Mesendoderm (in vitro differentiated cells): ENCODE results near the gene RAPGEF5.

Source experiments
- DNase-seq: peaks from one replicate; pipeline ENCODE4 v3.0.0; 2013
- H2AK5ac ChIP-seq: 2 replicates; pipeline ENCODE4 v1.6.1; 2013; ENCODE audit warnings: low read length, inconsistent platforms
- H2BK120ac ChIP-seq: 2 replicates; pipeline ENCODE4 v1.6.1; 2013; ENCODE audit warnings: low read depth, mild to moderate bottlenecking, low read length, moderate library complexity, mixed read lengths
- H2BK15ac ChIP-seq: replicated peaks from 2 replicates; pipeline ENCODE4 v1.6.1; 2013; ENCODE audit warnings: low read depth, mild to moderate bottlenecking, moderate library complexity
- H2BK5ac ChIP-seq: 2 replicates; pipeline ENCODE4 v1.6.1; 2013; ENCODE audit warnings: low read length, inconsistent platforms
- H3K18ac ChIP-seq: 2 replicates; pipeline ENCODE4 v1.6.1; 2013; ENCODE audit warnings: mild to moderate bottlenecking, low read length, mixed read lengths
- H3K23ac ChIP-seq: one replicate; pipeline ENCODE4 v1.6.1; 2013; ENCODE audit warnings: low read length
- H3K27ac ChIP-seq: 2 replicates; pipeline ENCODE4 v1.5.1; 2013; ENCODE audit warnings: low read depth, mild to moderate bottlenecking, inconsistent platforms, low read length, moderate library complexity
- H3K27me3 ChIP-seq: 2 replicates; pipeline ENCODE4 v1.6.1; 2013; ENCODE audit warnings: low read length, control low read depth, mild to moderate bottlenecking, inconsistent platforms; ENCODE audit not compliant: insufficient read depth, poor library complexity
- H3K36me3 ChIP-seq: 2 replicates; pipeline ENCODE4 v1.6.1; 2013; ENCODE audit warnings: low read length, inconsistent platforms; ENCODE audit not compliant: control insufficient read depth, insufficient read depth
- H3K4ac ChIP-seq: one replicate; pipeline ENCODE4 v1.6.1; 2013; ENCODE audit warnings: low read depth, mild to moderate bottlenecking, low read length, moderate library complexity
- H3K4me1 ChIP-seq: 2 replicates; pipeline ENCODE4 v1.6.1; 2013; ENCODE audit warnings: low read depth, low read length, inconsistent platforms; ENCODE audit not compliant: control insufficient read depth
- H3K4me2 ChIP-seq: 2 replicates; pipeline ENCODE4 v1.6.1; 2013; ENCODE audit warnings: low read length
- H3K4me3 ChIP-seq: 2 replicates; pipeline ENCODE4 v1.5.1; 2013; ENCODE audit warnings: mild to moderate bottlenecking, low read length
- H3K56ac ChIP-seq: one replicate; pipeline ENCODE4 v1.6.1; 2013; ENCODE audit warnings: low read length
- H3K79me1 ChIP-seq: 2 replicates; pipeline ENCODE4 v1.6.1; 2013; ENCODE audit warnings: low read length, inconsistent platforms
- H3K79me2 ChIP-seq: 2 replicates; pipeline ENCODE4 v1.6.1; 2013; ENCODE audit warnings: mild to moderate bottlenecking, low read length; ENCODE audit not compliant: control insufficient read depth, insufficient read depth
- H3K9ac ChIP-seq: 2 replicates; pipeline ENCODE4 v1.6.1; 2013; ENCODE audit warnings: low read length, inconsistent platforms
- H4K5ac ChIP-seq: one replicate; pipeline ENCODE4 v1.6.1; 2013; ENCODE audit warnings: low read length
- H4K8ac ChIP-seq: one replicate; pipeline ENCODE4 v1.6.1; 2013; ENCODE audit warnings: low read depth, mild to moderate bottlenecking, control low read depth, low read length, moderate library complexity
- WGBS: extraction: QIAGEN DNeasy Blood & Tissue Kit; methylation state at CpG from one replicate; pipeline ENCODE4 v1.1.7; 2013; ENCODE audit warnings: low lambda C conversion rate, missing lambda C conversion rate; ENCODE audit not compliant: insufficient coverage; ENCODE audit errors: extremely low coverage; 5-methylcytosine and 5-hydroxymethylcytosine counted together

RAPGEF5 gene

DNA sequence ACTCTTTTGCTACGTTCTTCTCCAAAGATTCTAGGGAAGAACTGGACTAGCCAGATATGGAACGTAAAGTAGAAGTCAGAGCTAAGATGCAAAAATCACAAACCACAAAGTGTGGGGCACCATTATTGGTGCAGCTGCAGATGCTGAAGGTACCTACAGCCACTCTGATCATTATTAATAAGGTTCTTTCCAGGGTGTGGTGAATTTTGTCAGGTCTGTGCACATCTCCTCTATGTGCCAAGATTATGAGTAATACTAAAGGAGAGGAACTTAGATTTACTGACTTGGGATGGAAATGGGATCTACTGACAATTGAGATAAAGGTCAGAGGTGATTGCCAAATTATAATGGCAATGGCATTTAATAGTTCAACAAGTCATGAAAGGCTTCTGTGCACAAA, 148.2 kb downstream of the RAPGEF5 start:
- DNase-seq = no peak
- no peak overlapping the region for H2AK5ac ChIP-seq
- no CpG with 5 or more reads among the region's 2 CpGs for WGBS

DNA sequence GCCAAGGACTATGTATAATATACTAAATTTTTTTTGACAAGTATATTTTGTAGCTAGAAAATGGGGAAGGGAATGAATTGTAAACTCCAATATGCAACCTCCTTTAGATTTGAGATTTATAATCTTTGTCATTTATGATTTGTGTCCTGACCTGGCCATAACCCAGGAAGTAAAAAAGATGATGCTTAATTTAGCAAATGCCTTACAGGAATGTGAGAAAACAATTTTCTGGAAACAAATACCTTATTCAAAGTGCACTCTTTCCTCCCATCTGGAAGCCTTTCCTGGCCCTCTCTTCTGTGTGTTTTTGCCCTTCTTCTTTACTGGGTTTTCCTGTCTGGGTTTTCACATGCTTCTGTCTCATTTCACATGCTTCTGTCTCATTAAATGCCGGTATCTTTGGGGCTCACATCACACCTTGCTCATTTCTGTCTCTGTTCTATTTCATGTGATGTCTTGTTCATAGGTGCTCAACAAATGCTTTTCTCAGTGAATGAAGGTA, 149.2 kb downstream of the RAPGEF5 start:
- Histone ChIP-seq H3K27me3 (no peaks in the 10 kb centered on the region), H3K23ac (no peak overlapping the region), H3K56ac (no peak overlapping the region), H3K9ac (no peak overlapping the region), H3K4me2 (no peak overlapping the region), H3K4ac (no peak overlapping the region), H4K8ac (no peak overlapping the region), H3K36me3 (no peaks in the 10 kb centered on the region), H2BK5ac (no peak overlapping the region), H2BK15ac (no peak overlapping the region), H3K18ac (no peak overlapping the region), H3K79me2 (no peaks in the 10 kb centered on the region), H2BK120ac (no peak overlapping the region), H3K4me1 (no peaks in the 10 kb centered on the region), H2AK5ac (no peak overlapping the region), H4K5ac (no peak overlapping the region), H3K79me1 (no peaks in the 10 kb centered on the region), H3K27ac (no peak overlapping the region), H3K4me3 (no peak overlapping the region)
- no CpG with 5 or more reads among the region's 1 CpG for WGBS
- DNase-seq = no peak

More for the DNA sequence above, 148.2 kb downstream of the RAPGEF5 start:
- Histone ChIP-seq H2BK15ac (no peak overlapping the region), H3K79me1 (no peaks in the 10 kb centered on the region), H4K5ac (no peak overlapping the region), H3K79me2 (no peaks in the 10 kb centered on the region), H2BK5ac (no peak overlapping the region), H3K56ac (no peak overlapping the region), H3K23ac (no peak overlapping the region), H3K4me3 (no peak overlapping the region), H3K18ac (no peak overlapping the region), H2BK120ac (no peak overlapping the region), H3K4ac (no peak overlapping the region), H4K8ac (no peak overlapping the region), H3K4me2 (no peak overlapping the region), H3K9ac (no peak overlapping the region), H3K36me3 (no peaks in the 10 kb centered on the region), H3K27ac (no peak overlapping the region), H3K27me3 (no peaks in the 10 kb centered on the region), H3K4me1 (no peaks in the 10 kb centered on the region)

DNA sequence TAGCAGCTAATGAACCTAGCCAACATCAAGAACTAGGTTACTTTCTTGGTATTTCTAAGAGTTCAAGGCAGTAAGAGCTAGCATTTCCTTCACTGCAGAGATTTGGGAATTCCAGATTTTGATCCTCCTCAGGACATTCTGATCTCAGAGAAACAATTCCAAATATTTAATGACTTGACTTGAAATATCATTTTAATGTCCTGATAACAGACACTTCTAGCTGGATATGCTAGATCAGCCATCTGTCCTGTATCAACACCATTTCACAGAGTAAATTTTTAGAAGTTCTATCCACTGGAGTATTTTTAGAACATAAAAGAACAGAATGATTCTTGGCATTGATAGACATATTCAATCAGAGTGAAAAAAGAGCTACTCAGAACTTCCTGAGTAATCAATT, 151.3 kb downstream of the RAPGEF5 start:
- no peak overlapping the region for H3K56ac ChIP-seq

DNA sequence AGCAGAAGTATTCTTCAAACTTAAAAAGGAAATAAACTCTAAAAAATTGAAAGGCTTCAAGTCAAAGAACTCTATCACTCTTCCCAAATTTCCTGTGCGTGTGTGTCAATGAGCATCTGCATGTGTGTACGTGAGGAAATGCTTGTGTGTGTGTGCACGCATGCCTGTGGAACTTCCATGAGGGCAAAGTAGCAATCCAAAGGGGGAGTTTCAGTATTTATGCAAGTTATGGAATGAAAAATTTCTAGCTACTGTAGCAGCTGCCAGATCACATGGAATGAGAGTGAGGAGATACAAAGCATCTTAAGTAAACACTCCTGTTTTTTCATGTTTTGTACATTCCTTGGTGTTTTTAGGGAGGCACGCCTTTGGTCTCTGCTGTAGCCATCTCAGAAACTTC, 152.6 kb downstream of the RAPGEF5 start:
- no peak overlapping the region for H3K4me2 ChIP-seq
- H3K79me2 ChIP-seq = no peaks in the 10 kb centered on the region
- no peak overlapping the region for H3K18ac ChIP-seq
- H3K79me1 ChIP-seq = no peaks in the 10 kb centered on the region
- WGBS = no CpG with 5 or more reads among the region's 4 CpGs
- H2BK15ac ChIP-seq = no peak overlapping the region
- no peak overlapping the region for H3K27ac ChIP-seq
- H3K9ac ChIP-seq = no peak overlapping the region
- H3K27me3 ChIP-seq = no peaks in the 10 kb centered on the region
- H2BK120ac ChIP-seq = no peak overlapping the region
- peaks cover 3% of the 10 kb centered on the region for H3K4me1 ChIP-seq
- H2AK5ac ChIP-seq = no peak overlapping the region
- H3K4me3 ChIP-seq = no peak overlapping the region
- no peak overlapping the region for H4K8ac ChIP-seq
- H2BK5ac ChIP-seq = no peak overlapping the region
- no peak for DNase-seq
- H3K36me3 ChIP-seq = no peaks in the 10 kb centered on the region
- H3K23ac ChIP-seq = no peak overlapping the region
- no peak overlapping the region for H3K4ac ChIP-seq
- no peak overlapping the region for H4K5ac ChIP-seq
- H3K56ac ChIP-seq = no peak overlapping the region

More for the DNA sequence above, 151.3 kb downstream of the RAPGEF5 start:
- H3K79me2 ChIP-seq = no peaks in the 10 kb centered on the region
- H3K9ac ChIP-seq = no peak overlapping the region
- H2BK5ac ChIP-seq = no peak overlapping the region
- H4K8ac ChIP-seq = no peak overlapping the region
- H3K79me1 ChIP-seq = no peaks in the 10 kb centered on the region
- no peak overlapping the region for H3K4me2 ChIP-seq
- H3K27ac ChIP-seq = no peak overlapping the region
- H3K4me1 ChIP-seq = peaks cover 3% of the 10 kb centered on the region
- H3K23ac ChIP-seq = no peak overlapping the region
- H3K4ac ChIP-seq = no peak overlapping the region
- no peak for DNase-seq
- H2BK120ac ChIP-seq = no peak overlapping the region
- H4K5ac ChIP-seq = no peak overlapping the region
- H3K4me3 ChIP-seq = no peak overlapping the region
- no peak overlapping the region for H2AK5ac ChIP-seq
- H3K27me3 ChIP-seq = no peaks in the 10 kb centered on the region
- no peak overlapping the region for H2BK15ac ChIP-seq
- H3K36me3 ChIP-seq = no peaks in the 10 kb centered on the region
- no peak overlapping the region for H3K18ac ChIP-seq

DNA sequence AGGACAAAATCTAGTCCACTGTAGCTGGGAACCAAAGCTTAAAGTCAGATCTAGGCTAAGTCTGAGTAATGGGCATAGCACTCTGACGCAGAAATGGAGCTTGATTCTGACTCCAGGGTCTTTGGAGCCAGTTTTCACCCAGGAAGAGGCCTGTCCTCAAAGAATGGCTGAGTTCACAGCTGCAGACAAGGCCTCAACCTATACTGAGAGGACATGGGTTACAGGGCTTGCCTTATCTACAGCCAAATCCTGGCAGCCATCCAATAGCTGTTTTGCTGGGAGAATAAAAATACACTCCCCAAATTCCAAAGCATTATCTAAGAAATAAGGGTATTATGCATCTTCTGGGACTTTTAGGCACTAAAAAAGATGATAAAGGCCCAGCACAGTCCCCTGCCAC, 154.8 kb downstream of the RAPGEF5 start:
- Histone ChIP-seq H2BK120ac (no peak overlapping the region), H2BK5ac (no peak overlapping the region), H3K23ac (no peak overlapping the region), H3K36me3 (no peaks in the 10 kb centered on the region), H3K27me3 (no peaks in the 10 kb centered on the region), H3K4ac (no peak overlapping the region), H3K9ac (no peak overlapping the region), H4K8ac (no peak overlapping the region), H2AK5ac (no peak overlapping the region), H4K5ac (no peak overlapping the region), H3K4me1 (peaks cover 3% of the 10 kb centered on the region), H2BK15ac (no peak overlapping the region), H3K56ac (no peak overlapping the region), H3K4me3 (no peak overlapping the region), H3K27ac (no peak overlapping the region), H3K4me2 (no peak overlapping the region), H3K18ac (no peak overlapping the region), H3K79me1 (no peaks in the 10 kb centered on the region), H3K79me2 (no peaks in the 10 kb centered on the region)
- no peak for DNase-seq
- WGBS = no CpG with 5 or more reads among the region's 1 CpG

DNA sequence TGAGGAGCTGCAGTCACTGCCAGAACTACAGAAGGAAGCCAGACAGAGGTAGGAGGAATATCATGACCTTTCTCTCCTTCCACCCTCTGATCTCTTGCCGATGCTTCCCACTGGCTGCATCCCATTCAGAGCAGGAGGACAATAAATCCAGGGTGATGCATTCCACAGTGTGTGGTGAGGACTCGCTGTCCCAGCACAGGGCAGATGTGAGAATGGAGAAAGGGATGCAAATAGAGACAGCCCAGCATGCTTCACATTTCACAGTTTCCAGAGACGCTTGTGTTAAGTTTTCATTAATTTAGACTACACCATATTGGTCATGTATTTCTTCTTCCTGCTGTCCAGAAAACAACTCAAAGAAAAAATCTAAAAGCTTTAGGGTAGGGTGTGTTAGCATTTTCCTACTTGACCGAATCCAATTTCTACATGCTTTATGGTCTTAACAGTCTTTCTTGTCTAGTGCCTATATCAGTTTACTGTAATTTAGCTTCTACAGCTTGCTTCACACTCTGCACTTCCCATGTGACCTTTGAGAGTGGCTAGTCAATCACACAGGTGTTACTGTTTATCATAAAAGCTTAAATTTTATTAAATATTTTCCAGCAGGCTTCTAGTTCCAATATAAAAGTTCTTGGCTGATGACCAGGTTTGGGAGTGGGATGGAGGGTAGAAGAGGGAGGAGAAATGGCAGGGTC, 155.6 kb downstream of the RAPGEF5 start:
- no peaks in the 10 kb centered on the region for H3K79me2 ChIP-seq
- H4K8ac ChIP-seq = no peak overlapping the region
- H3K23ac ChIP-seq = no peak overlapping the region
- H3K27me3 ChIP-seq = no peaks in the 10 kb centered on the region
- no peak overlapping the region for H3K4ac ChIP-seq
- H2BK5ac ChIP-seq = no peak overlapping the region
- no peak overlapping the region for H2BK15ac ChIP-seq
- WGBS = no CpG with 5 or more reads among the region's 4 CpGs
- no peak overlapping the region for H3K27ac ChIP-seq
- no peak overlapping the region for H3K4me2 ChIP-seq
- no peak overlapping the region for H2AK5ac ChIP-seq
- no peak overlapping the region for H3K56ac ChIP-seq
- H3K9ac ChIP-seq = no peak overlapping the region
- no peak for DNase-seq
- no peaks in the 10 kb centered on the region for H3K36me3 ChIP-seq
- no peak overlapping the region for H3K18ac ChIP-seq
- peaks cover 3% of the 10 kb centered on the region for H3K4me1 ChIP-seq
- no peaks in the 10 kb centered on the region for H3K79me1 ChIP-seq
- no peak overlapping the region for H2BK120ac ChIP-seq
- H3K4me3 ChIP-seq = no peak overlapping the region
- no peak overlapping the region for H4K5ac ChIP-seq
